ENCODE results near the gene CCDC169.
"Not testable (repeated sequence)": the region's sequence is repeated elsewhere in the genome, so short reads cannot be mapped to it uniquely, and the experiment has no call there.

CCDC169 gene

GRCh38 chr13:36341718-36342117 lies 44.1 kb upstream of the CCDC169 start:
- Histone ChIP-seq H3K36me3 (ENCODE audit: insufficient read depth, low read length) (peaks cover 61% of the 10 kb centered on the region), H3K9ac (ENCODE audit: insufficient read length) (no peak overlapping the region), H3K27ac (peak overlapping the region; percentile 33; the same call in 1 of the 2 replicates), H3K4me3 (peak overlapping the region; percentile 10; the same call in 1 of the 2 replicates), H3K9me3 (ENCODE audit: low read depth, low read length) (no peaks in the 10 kb centered on the region)
- DNase-seq (ENCODE audit: low read depth, low spot score): no peak
- TF ChIP-seq POLR2AphosphoS5 (IDR thresholded peaks at IDR 0.05; ENCODE audit: borderline replicate concordance, low read depth, low read length) (no peak), EZH2 (IDR thresholded peaks at IDR 0.05) (no peak), FOXP2 (optimal IDR thresholded peaks at IDR 0.05; ENCODE audit: control extremely low read depth, extremely low read length, insufficient read depth) (no peak)

GRCh38 chr13:36339600-36340155 lies 42.1 kb upstream of the CCDC169 start:
- TF ChIP-seq POLR2AphosphoS5 (IDR thresholded peaks at IDR 0.05; ENCODE audit: borderline replicate concordance, low read depth, low read length) (no peak), EZH2 (IDR thresholded peaks at IDR 0.05) (no peak), FOXP2 (optimal IDR thresholded peaks at IDR 0.05; ENCODE audit: control extremely low read depth, extremely low read length, insufficient read depth) (no peak)
- H3K9ac ChIP-seq (ENCODE audit: insufficient read length): no peak overlapping the region
- H3K36me3 ChIP-seq (ENCODE audit: insufficient read depth, low read length): peaks cover 78% of the 10 kb centered on the region
- H3K4me3 ChIP-seq: no peak overlapping the region
- H3K9me3 ChIP-seq (ENCODE audit: low read depth, low read length): no peaks in the 10 kb centered on the region
- H3K27ac ChIP-seq: no peak overlapping the region
- DNase-seq (ENCODE audit: low read depth, low spot score): no peak

GRCh38 chr13:36337938-36338641 lies 40.5 kb upstream of the CCDC169 start:
- TF ChIP-seq EZH2 (IDR thresholded peaks at IDR 0.05): no peak
- no peak for TF ChIP-seq FOXP2 (optimal IDR thresholded peaks at IDR 0.05; ENCODE audit: control extremely low read depth, extremely low read length, insufficient read depth)
- TF ChIP-seq POLR2AphosphoS5 (IDR thresholded peaks at IDR 0.05; ENCODE audit: borderline replicate concordance, low read depth, low read length): no peak
- H3K9ac ChIP-seq (ENCODE audit: insufficient read length): no peak overlapping the region
- no peak overlapping the region for H3K4me3 ChIP-seq

GRCh38 chr13:36332986-36333385 lies 35.4 kb upstream of the CCDC169 start:
- Histone ChIP-seq H3K9me3 (ENCODE audit: low read depth, low read length) (no peaks in the 10 kb centered on the region), H3K9ac (ENCODE audit: insufficient read length) (no peak overlapping the region), H3K27ac (peak overlapping the region; percentile 16; the same call in 1 of the 2 replicates), H3K4me3 (no peak overlapping the region), H3K36me3 (ENCODE audit: insufficient read depth, low read length) (peaks cover 89% of the 10 kb centered on the region)
- TF ChIP-seq FOXP2 (optimal IDR thresholded peaks at IDR 0.05; ENCODE audit: control extremely low read depth, extremely low read length, insufficient read depth) (no peak), EZH2 (IDR thresholded peaks at IDR 0.05) (no peak), POLR2AphosphoS5 (IDR thresholded peaks at IDR 0.05; ENCODE audit: borderline replicate concordance, low read depth, low read length) (no peak)
- no peak for DNase-seq (ENCODE audit: low read depth, low spot score)

More at GRCh38 chr13:36337938-36338641, 40.5 kb upstream of the CCDC169 start:
- H3K9me3 ChIP-seq (ENCODE audit: low read depth, low read length): no peaks in the 10 kb centered on the region
- DNase-seq (ENCODE audit: low read depth, low spot score): no peak
- 0 out of 2 replicates have a peak overlapping the region, but pooled peaks have one; percentile 12 for H3K27ac ChIP-seq
- H3K36me3 ChIP-seq (ENCODE audit: insufficient read depth, low read length): peaks cover 83% of the 10 kb centered on the region

GRCh38 chr13:36332255-36332654 lies 34.6 kb upstream of the CCDC169 start:
- H3K27ac ChIP-seq, H3K4me3 ChIP-seq: not testable (repeated sequence)
- H3K36me3 ChIP-seq (ENCODE audit: insufficient read depth, low read length): peaks cover 89% of the 10 kb centered on the region

GRCh38 chr13:36331280-36331679 lies 33.7 kb upstream of the CCDC169 start:
- Histone ChIP-seq H3K36me3 (ENCODE audit: insufficient read depth, low read length) (peaks cover 89% of the 10 kb centered on the region), H3K27ac (no peak overlapping the region), H3K4me3 (no peak overlapping the region), H3K9ac (ENCODE audit: insufficient read length) (no peak overlapping the region), H3K9me3 (ENCODE audit: low read depth, low read length) (no peaks in the 10 kb centered on the region)
- TF ChIP-seq FOXP2 (optimal IDR thresholded peaks at IDR 0.05; ENCODE audit: control extremely low read depth, extremely low read length, insufficient read depth): no peak
- TF ChIP-seq EZH2 (IDR thresholded peaks at IDR 0.05): no peak
- TF ChIP-seq POLR2AphosphoS5 (IDR thresholded peaks at IDR 0.05; ENCODE audit: borderline replicate concordance, low read depth, low read length): no peak
- DNase-seq (ENCODE audit: low read depth, low spot score): no peak

More at GRCh38 chr13:36332255-36332654, 34.6 kb upstream of the CCDC169 start:
- DNase-seq (ENCODE audit: low read depth, low spot score); H3K9ac ChIP-seq (ENCODE audit: insufficient read length); H3K9me3 ChIP-seq (ENCODE audit: low read depth, low read length): not testable (repeated sequence)

- peaks cover 91% of the 10 kb centered on the region for H3K36me3 ChIP-seq (ENCODE audit: insufficient read depth, low read length)
Measured at GRCh38 chr13:36329361-36329760, 31.7 kb upstream of the CCDC169 start.

GRCh38 chr13:36328821-36329220 lies 31.2 kb upstream of the CCDC169 start:
- H3K27ac ChIP-seq: no peak overlapping the region
- no peak overlapping the region for H3K9ac ChIP-seq (ENCODE audit: insufficient read length)
- H3K36me3 ChIP-seq (ENCODE audit: insufficient read depth, low read length): peaks cover 91% of the 10 kb centered on the region
- no peak for DNase-seq (ENCODE audit: low read depth, low spot score)
- TF ChIP-seq POLR2AphosphoS5 (IDR thresholded peaks at IDR 0.05; ENCODE audit: borderline replicate concordance, low read depth, low read length): no peak
- TF ChIP-seq EZH2 (IDR thresholded peaks at IDR 0.05): no peak
- no peak for TF ChIP-seq FOXP2 (optimal IDR thresholded peaks at IDR 0.05; ENCODE audit: control extremely low read depth, extremely low read length, insufficient read depth)
- H3K9me3 ChIP-seq (ENCODE audit: low read depth, low read length): no peaks in the 10 kb centered on the region
- H3K4me3 ChIP-seq: no peak overlapping the region

More at GRCh38 chr13:36329361-36329760, 31.7 kb upstream of the CCDC169 start:
- H3K27ac ChIP-seq: no peak overlapping the region
- H3K9me3 ChIP-seq (ENCODE audit: low read depth, low read length): no peaks in the 10 kb centered on the region
- no peak overlapping the region for H3K4me3 ChIP-seq
- TF ChIP-seq POLR2AphosphoS5 (IDR thresholded peaks at IDR 0.05; ENCODE audit: borderline replicate concordance, low read depth, low read length): no peak
- TF ChIP-seq EZH2 (IDR thresholded peaks at IDR 0.05): no peak
- no peak for TF ChIP-seq FOXP2 (optimal IDR thresholded peaks at IDR 0.05; ENCODE audit: control extremely low read depth, extremely low read length, insufficient read depth)
- H3K9ac ChIP-seq (ENCODE audit: insufficient read length): no peak overlapping the region
- no peak for DNase-seq (ENCODE audit: low read depth, low spot score)
